Esophagus squamous epithelium (tissue), 5 donors: ENCODE results near the gene NHSL1. TPM values are rescaled to one million over a fixed set of nuclear protein-coding genes. Genes with fewer than 3 reads are reported as not detected.

ENCODE experiments used
- DNase-seq: peaks from one replicate; lab custom pipeline; 2025; lab: John Stamatoyannopoulos, UW
- H3K27ac ChIP-seq, 4 donors: fragments of 200-600 bp; sonication (generic); one replicate each; pipeline ENCODE4 v1.5.1; 2016 to 2019; ENCODE audit warnings: mild to moderate bottlenecking in 1 of 4
- H3K27me3 ChIP-seq, 4 donors: fragments of 200-600 bp; sonication (generic); 1 replicate in 3 of 4; 2 replicates in 1 of 4; pipeline versions ENCODE4 v1.5.1 to v1.6.0; 2017 to 2021; ENCODE audit warnings: antibody characterized with exemption in 1 of 4
- H3K36me3 ChIP-seq, 3 donors: fragments of 200-600 bp; sonication (generic); one replicate each; pipeline ENCODE4 v1.5.1; 2016 to 2019
- H3K4me1 ChIP-seq, 3 donors: fragments of 200-600 bp; sonication (generic); one replicate each; pipeline ENCODE4 v1.5.1; 2017 to 2019
- H3K4me3 ChIP-seq, 4 donors: fragments of 200-600 bp; sonication (generic); 1 replicate in 3 of 4; 2 replicates in 1 of 4; pipeline ENCODE4 v1.5.1; 2016 to 2019; ENCODE audit warnings: mild to moderate bottlenecking in 2 of 4, moderate library complexity in 1 of 4
- H3K9me3 ChIP-seq, 3 donors: fragments of 200-600 bp; sonication (generic); one replicate each; pipeline ENCODE4 v1.5.1; 2016 to 2019
- CTCF ChIP-seq, 6 experiments: fragments of 450-650 bp in 4 of 6; fragments of 200-600 bp in 2 of 6; sonication (generic) in 2 of 6; IDR thresholded peaks; one replicate each; pipeline ENCODE4 v1.5.1; 2016 to 2019; ENCODE audit warnings: antibody characterized with exemption in 6 of 6, mild to moderate bottlenecking in 4 of 6, moderate library complexity in 4 of 6
- POLR2A ChIP-seq, 4 donors: fragments of 450-650 bp; IDR thresholded peaks; one replicate each; pipeline ENCODE4 v1.6.1; 2017; ENCODE audit warnings: antibody characterized with exemption in 4 of 4, mild to moderate bottlenecking in 4 of 4, moderate library complexity in 3 of 4
- WGBS, 2 donors: methylation state at CpG; one replicate each; pipeline ENCODE4 v1.1.5; 2018; 5-methylcytosine and 5-hydroxymethylcytosine counted together
- intact Hi-C: fragments of 100-400 bp; cut with DNase I; formaldehyde crosslinking; loops from one replicate; pipeline ENCODE4 v1.15.0; 2022
- total RNA-seq, 4 donors: library from RNA; depleted of rRNA; stranded (reverse); fragments of >200 nt; gene quantifications; one replicate each; pipeline ENCODE4 v1.1.0, GENCODE V29; 2016
- donor health status: DM: yes; HTN: yes; CAD: no.

Gene NHSL1
- total RNA-seq, 4 donors from 2014 or later: 13.1 to 58.2 (median 32.0) TPM

DNA sequence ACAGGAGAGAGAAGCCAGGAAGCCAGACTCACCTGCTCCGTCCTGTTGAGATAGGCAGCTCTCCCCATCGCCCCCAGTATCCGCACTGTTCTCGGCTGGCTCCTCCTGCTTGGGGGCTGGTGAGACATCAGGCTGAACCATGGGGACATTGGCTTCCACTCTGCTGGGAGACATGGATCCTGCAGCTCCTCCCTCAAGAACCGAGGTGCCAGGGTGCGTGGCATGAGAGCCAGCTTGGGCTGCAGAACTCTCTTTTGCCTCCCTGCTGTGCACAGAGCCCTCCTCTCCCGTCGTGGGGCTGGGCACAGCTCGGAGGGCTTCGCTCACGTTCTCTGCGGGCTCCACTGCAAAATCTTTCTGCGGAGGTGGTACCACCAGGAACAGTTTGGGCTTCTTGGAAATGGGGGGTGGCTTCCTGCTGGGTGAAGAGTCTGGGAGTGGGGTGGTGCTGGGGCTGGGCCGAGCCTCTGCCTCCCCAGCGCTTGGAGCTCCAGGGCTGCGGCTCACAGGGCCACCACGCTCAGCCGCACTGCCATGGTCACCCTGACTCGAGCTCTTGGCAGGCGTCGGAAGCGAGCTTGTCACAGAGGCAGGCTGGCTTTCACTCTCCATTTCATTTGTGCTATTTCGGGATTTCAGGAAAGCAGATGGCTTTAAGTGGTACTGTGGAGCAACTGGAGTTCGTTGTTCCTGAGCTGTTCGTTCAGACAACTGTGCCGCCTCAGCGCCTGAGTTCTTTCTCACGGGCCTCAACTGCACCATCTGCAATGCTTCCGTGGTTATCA, 68.7 kb downstream of the NHSL1 start:
- Histone ChIP-seq H3K9me3 (no peaks in the 10 kb centered on the region), H3K4me1 (peaks cover 0 to 3% (median 0%) of the 10 kb centered on the region in 3 donors), H3K27me3 (no peaks in the 10 kb centered on the region), H3K36me3 (peaks cover 0 to 82% (median 5%) of the 10 kb centered on the region in 3 donors), H3K4me3 (no peak overlapping the region), H3K27ac (no peak overlapping the region)
- WGBS, 2 donors: 87 to 89% methylated on average over 4 to 13 of the region's 29 CpGs
- intact Hi-C loops: loop anchor here (5.0 to 10.0 kb wide), 2 partner anchors 77 to 154 kb away; no protein-coding TSS in a partner anchor
- TF ChIP-seq CTCF (IDR thresholded peaks at IDR 0.05): no peak
- no peak for TF ChIP-seq POLR2A (IDR thresholded peaks at IDR 0.05)
- no peak for DNase-seq

DNA sequence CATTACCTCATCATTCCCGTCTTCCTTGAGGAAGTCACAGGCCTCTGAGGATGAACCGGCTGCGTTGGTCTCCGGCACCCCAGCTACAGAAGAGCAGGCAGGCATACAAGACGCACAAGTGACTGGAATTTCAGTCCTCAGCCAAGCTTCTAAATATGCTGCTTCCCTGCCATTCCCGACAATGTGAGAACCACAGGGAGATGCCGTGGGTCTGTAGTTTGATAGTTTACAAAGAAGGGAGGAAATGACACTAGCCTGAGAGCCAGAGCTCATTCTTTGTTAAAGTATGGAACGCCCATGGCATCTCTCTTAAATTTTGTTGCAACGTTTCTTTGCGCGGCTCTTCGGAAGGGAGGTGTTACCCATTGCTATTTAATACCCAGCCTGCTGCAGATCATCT, 69.5 kb downstream of the NHSL1 start:
- Histone ChIP-seq H3K27ac (no peak overlapping the region), H3K9me3 (no peaks in the 10 kb centered on the region), H3K4me3 (no peak overlapping the region), H3K36me3 (peaks cover 0 to 87% (median 5%) of the 10 kb centered on the region in 3 donors), H3K27me3 (no peaks in the 10 kb centered on the region), H3K4me1 (peaks cover 0 to 3% (median 0%) of the 10 kb centered on the region in 3 donors)
- DNase-seq: no peak
- TF ChIP-seq CTCF (IDR thresholded peaks at IDR 0.05) (no peak), POLR2A (IDR thresholded peaks at IDR 0.05) (no peak)
- intact Hi-C loops: loop anchor here (5.0 to 10.0 kb wide), 2 partner anchors 78 to 155 kb away; no protein-coding TSS in a partner anchor
- WGBS, 2 donors: 59 to 82% methylated on average over 11 to 12 of the region's 12 CpGs

DNA sequence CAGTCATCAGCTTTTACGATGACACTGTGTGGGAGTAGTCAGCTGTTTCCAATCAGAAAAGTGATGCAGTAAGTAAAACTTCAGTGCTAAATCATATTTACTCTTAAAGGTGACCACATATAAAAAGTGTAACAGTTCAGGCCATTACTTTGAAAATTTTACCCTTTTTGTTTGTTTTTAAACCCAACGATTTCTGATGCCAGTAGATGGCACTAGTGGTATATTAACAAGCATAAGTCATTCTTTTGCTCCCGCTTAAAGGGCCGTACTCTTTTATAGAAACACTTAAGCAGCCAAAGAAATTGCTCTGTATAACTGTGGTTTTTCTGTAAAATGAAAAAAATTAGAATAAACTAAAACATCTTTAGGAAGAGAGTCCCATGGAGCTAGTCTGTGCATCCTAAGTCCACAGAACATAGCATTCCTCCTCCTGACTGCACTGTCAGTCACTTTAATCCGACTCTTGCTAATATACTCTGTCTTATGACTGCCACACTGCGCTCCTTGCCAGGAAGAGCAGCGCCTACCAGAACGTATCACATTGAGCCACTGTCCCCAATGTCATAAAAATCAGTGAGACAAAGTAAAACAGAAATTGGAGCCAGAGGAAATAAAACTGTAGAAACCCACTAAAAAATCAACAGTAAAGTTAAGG, 70.2 kb downstream of the NHSL1 start:
- H3K27ac ChIP-seq: no peak overlapping the region
- no peaks in the 10 kb centered on the region for H3K9me3 ChIP-seq
- no peak overlapping the region for H3K4me3 ChIP-seq
- no peaks in the 10 kb centered on the region for H3K27me3 ChIP-seq
- WGBS, 2 donors: 30 to 38% methylated on average over 8 of the region's 8 CpGs
- peaks cover 0 to 91% (median 5%) of the 10 kb centered on the region in 3 donors for H3K36me3 ChIP-seq
- peaks cover 0 to 3% (median 0%) of the 10 kb centered on the region in 3 donors for H3K4me1 ChIP-seq
- intact Hi-C loops: no loop called here
- no peak for DNase-seq
- TF ChIP-seq CTCF (IDR thresholded peaks at IDR 0.05) (peak; percentile 22 to 70 (median 58)), POLR2A (IDR thresholded peaks at IDR 0.05) (no peak)

DNA sequence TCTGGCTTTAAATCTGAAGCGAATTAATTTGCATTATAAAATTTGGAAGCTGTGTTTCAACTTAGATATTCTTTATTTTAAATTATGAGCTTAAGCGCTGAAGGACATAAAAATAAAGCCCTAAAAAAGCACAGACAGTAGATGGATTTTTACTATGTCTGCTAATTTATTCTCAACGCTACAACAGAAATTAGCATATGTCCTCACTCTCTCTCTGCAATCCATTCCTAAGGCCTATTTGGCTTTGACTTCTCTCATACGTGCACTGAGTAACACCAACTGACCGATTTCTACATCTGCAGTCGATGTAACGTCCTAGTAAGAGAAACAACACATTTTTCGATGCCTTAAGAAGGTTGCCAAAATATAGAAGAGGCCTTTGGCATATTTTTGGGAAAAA, 71.6 kb downstream of the NHSL1 start:
- TF ChIP-seq POLR2A (IDR thresholded peaks at IDR 0.05) (no peak), CTCF (IDR thresholded peaks at IDR 0.05) (no peak)
- 89 to 93% methylated on average over 8 of the region's 8 CpGs for WGBS, 2 donors
- no peaks in the 10 kb centered on the region for H3K9me3 ChIP-seq
- H3K36me3 ChIP-seq: peaks cover 0 to 88% (median 2%) of the 10 kb centered on the region in 3 donors
- H3K4me3 ChIP-seq: no peak overlapping the region
- no peaks in the 10 kb centered on the region for H3K27me3 ChIP-seq
- intact Hi-C loops: no loop called here
- H3K27ac ChIP-seq: no peak overlapping the region
- peaks cover 0 to 7% (median 0%) of the 10 kb centered on the region in 3 donors for H3K4me1 ChIP-seq
- DNase-seq: no peak
